Neural cell (in vitro differentiated cells): ENCODE results near the gene MARK3. TPM values are rescaled to one million over a fixed set of nuclear protein-coding genes. Genes with fewer than 3 reads are reported as not detected.

Source experiments
- H2AFZ ChIP-seq: fragments of 200-600, 300-800 bp; sonication (generic), shearing (Covaris generic); 2 replicates; pipeline ENCODE4 v1.6.0; 2014; ENCODE audit warnings: low read depth, mild to moderate bottlenecking, antibody characterized with exemption, low read length, moderate library complexity
- H3F3A ChIP-seq: fragments of 200-600 bp; shearing (Covaris generic); 2 replicates; pipeline ENCODE4 v1.6.1; 2016; ENCODE audit warnings: mild to moderate bottlenecking, moderate library complexity, mixed read lengths, antibody characterized with exemption, low read length; ENCODE audit not compliant: insufficient read depth, poor library complexity, severe bottlenecking
- H3K27ac ChIP-seq: fragments of 200-600, 300-800 bp; sonication (generic), shearing (Covaris generic); 2 replicates; pipeline ENCODE4 v1.5.1; 2014; ENCODE audit warnings: mild to moderate bottlenecking, low read length, moderate library complexity
- H3K27me3 ChIP-seq: fragments of 300-800, 200-600 bp; sonication (generic), shearing (Covaris generic); 2 replicates; pipeline ENCODE4 v1.6.0; 2014; ENCODE audit warnings: mild to moderate bottlenecking, low read depth, low read length, moderate library complexity; ENCODE audit not compliant: insufficient read depth
- H3K36me3 ChIP-seq: fragments of 300-800, 200-600 bp; sonication (generic), shearing (Covaris generic); 2 replicates; pipeline ENCODE4 v1.5.1; 2014; ENCODE audit warnings: mild to moderate bottlenecking, antibody characterized with exemption, low read length, moderate library complexity; ENCODE audit not compliant: insufficient read depth
- H3K4me2 ChIP-seq: fragments of 300-800, 200-600 bp; sonication (generic), shearing (Covaris generic); 2 replicates; pipeline ENCODE4 v1.6.0; 2014; ENCODE audit warnings: mild to moderate bottlenecking, low read length
- H3K4me3 ChIP-seq: fragments of 300-800, 200-600 bp; sonication (generic), shearing (Covaris generic); 2 replicates; pipeline ENCODE4 v1.5.1; 2014; ENCODE audit warnings: mild to moderate bottlenecking, low read length, moderate library complexity
- H3K79me2 ChIP-seq: fragments of 200-600 bp; shearing (Covaris generic); replicated peaks from 2 replicates; pipeline ENCODE4 v1.6.0; 2014; ENCODE audit warnings: mild to moderate bottlenecking, low read length, moderate library complexity; ENCODE audit not compliant: insufficient read depth
- H3K9ac ChIP-seq: fragments of 300-800, 200-600 bp; sonication (generic), shearing (Covaris generic); 2 replicates; pipeline ENCODE4 v1.6.1; 2016; ENCODE audit warnings: mild to moderate bottlenecking, low read length, mixed read lengths
- H3K9me2 ChIP-seq: fragments of 200-600 bp; shearing (Covaris generic); 2 replicates; pipeline ENCODE4 v1.6.1; 2016; ENCODE audit warnings: mild to moderate bottlenecking, low read length, mixed read lengths; ENCODE audit not compliant: insufficient read depth
- H3K9me3 ChIP-seq: fragments of 200-600, 300-800 bp; sonication (generic), shearing (Covaris generic); 2 replicates; pipeline ENCODE4 v1.6.1; 2016; ENCODE audit warnings: mild to moderate bottlenecking, mixed run types, low read length, moderate library complexity, mixed read lengths
- H4K20me1 ChIP-seq: fragments of 200-600 bp; shearing (Covaris generic); 2 replicates; pipeline ENCODE4 v1.6.1; 2016; ENCODE audit warnings: mild to moderate bottlenecking, mixed run types; ENCODE audit not compliant: insufficient read depth
- CTCF ChIP-seq: fragments of 450-650 bp; IDR thresholded peaks from 2 replicates; pipeline ENCODE4 v1.5.1; 2014; ENCODE audit warnings: antibody characterized with exemption, mild to moderate bottlenecking, moderate library complexity; ENCODE audit not compliant: poor library complexity, severe bottlenecking
- EP300 ChIP-seq: fragments of 450-650 bp; conservative IDR thresholded peaks from 2 replicates; pipeline ENCODE4 v1.6.1; 2014; ENCODE audit warnings: antibody characterized with exemption, mild to moderate bottlenecking, moderate library complexity; ENCODE audit not compliant: poor library complexity, severe bottlenecking
- EZH2 ChIP-seq: fragments of 200-600, 300-800 bp; shearing (Covaris generic), sonication (generic); IDR thresholded peaks from 2 replicates; pipeline ENCODE4 v1.6.1; 2014; ENCODE audit warnings: antibody characterized with exemption, low read length, borderline replicate concordance, mild to moderate bottlenecking; ENCODE audit not compliant: insufficient read depth, poor library complexity, severe bottlenecking
- MXI1 ChIP-seq: fragments of 450-650 bp; conservative IDR thresholded peaks from 2 replicates; pipeline ENCODE4 v1.6.1; 2014; ENCODE audit warnings: antibody characterized with exemption, mild to moderate bottlenecking; ENCODE audit not compliant: poor library complexity, severe bottlenecking
- POLR2AphosphoS5 ChIP-seq: IDR thresholded peaks from 2 replicates; pipeline ENCODE4 v1.6.1; 2012
- RAD21 ChIP-seq: fragments of 450-650 bp; conservative IDR thresholded peaks from 2 replicates; pipeline ENCODE4 v1.6.1; 2014; ENCODE audit warnings: antibody characterized with exemption, mild to moderate bottlenecking, moderate library complexity
- REST ChIP-seq: IDR thresholded peaks from 2 replicates; pipeline ENCODE4 v1.6.1; 2012; ENCODE audit warnings: borderline replicate concordance
- SMC3 ChIP-seq: fragments of 450-650 bp; conservative IDR thresholded peaks from 2 replicates; pipeline ENCODE4 v1.6.1; 2014; ENCODE audit warnings: antibody characterized with exemption, mild to moderate bottlenecking, moderate library complexity; ENCODE audit not compliant: poor library complexity
- TAF1 ChIP-seq: IDR thresholded peaks from 2 replicates; pipeline ENCODE4 v1.6.1; 2012; ENCODE audit warnings: low read depth
- polyA plus RNA-seq: library from polyadenylated mRNA; depleted of rRNA; stranded (reverse); fragments of >200 nt; gene quantifications from 2 replicates; pipeline ENCODE4 v1.2.3, GENCODE V29; 2014

The MARK3 gene
- polyA plus RNA-seq, 1 donor from 2014 or later, result 158 TPM

GRCh38 chr14:103547455-103547940 is 162.3 kb downstream of the MARK3 start:
- H2AFZ ChIP-seq, result no peak overlapping the region
- no peaks in the 10 kb centered on the region for H3K27me3 ChIP-seq
- H3K4me3 ChIP-seq, result no peak overlapping the region
- H3K9ac ChIP-seq, result peak overlapping the region; percentile 31
- no peaks in the 10 kb centered on the region for H3F3A ChIP-seq
- no peak overlapping the region for H3K4me2 ChIP-seq
- TF ChIP-seq REST, result no peak
- no peak for TF ChIP-seq POLR2AphosphoS5
- no peak for TF ChIP-seq RAD21
- no peak for TF ChIP-seq SMC3
- no peak for TF ChIP-seq TAF1
- no peak for TF ChIP-seq EZH2
- TF ChIP-seq EP300, result no peak
- no peak for TF ChIP-seq MXI1
- no peak for TF ChIP-seq CTCF
- H3K9me2 ChIP-seq, result no peaks in the 10 kb centered on the region
- H3K9me3 ChIP-seq, result no peaks in the 10 kb centered on the region
- no peaks in the 10 kb centered on the region for H4K20me1 ChIP-seq
- H3K27ac ChIP-seq, result no peak overlapping the region
- no peaks in the 10 kb centered on the region for H3K36me3 ChIP-seq
- H3K79me2 ChIP-seq, result no peaks in the 10 kb centered on the region

GRCh38 chr14:103547941-103548462 is 162.8 kb downstream of the MARK3 start:
- H3F3A ChIP-seq, result no peaks in the 10 kb centered on the region
- H3K9ac ChIP-seq, result no peak overlapping the region
- no peaks in the 10 kb centered on the region for H3K79me2 ChIP-seq
- no peak for TF ChIP-seq RAD21
- no peak for TF ChIP-seq CTCF
- TF ChIP-seq MXI1, result no peak
- no peak for TF ChIP-seq POLR2AphosphoS5
- no peak for TF ChIP-seq EZH2
- TF ChIP-seq SMC3, result no peak
- TF ChIP-seq REST, result no peak
- TF ChIP-seq EP300, result no peak
- TF ChIP-seq TAF1, result no peak
- no peaks in the 10 kb centered on the region for H3K9me2 ChIP-seq
- H2AFZ ChIP-seq, result no peak overlapping the region
- H3K27me3 ChIP-seq, result no peaks in the 10 kb centered on the region
- H3K27ac ChIP-seq, result no peak overlapping the region
- H3K36me3 ChIP-seq, result no peaks in the 10 kb centered on the region
- H4K20me1 ChIP-seq, result no peaks in the 10 kb centered on the region
- no peak overlapping the region for H3K4me2 ChIP-seq
- H3K4me3 ChIP-seq, result no peak overlapping the region
- no peaks in the 10 kb centered on the region for H3K9me3 ChIP-seq
